Lung (tissue), 12 donors: ENCODE data around the gene CGNL1. TPM values are rescaled to one million over a fixed set of nuclear protein-coding genes. Genes with fewer than 3 reads are reported as not detected.

Experiments used
- ATAC-seq: fragments of 200-7000 bp; cut with Tn5 transposase; one replicate; pipeline ENCODE4 v1.9.1; 2020; ENCODE audit warnings: moderate number of reproducible peaks; ENCODE audit not compliant: insufficient read depth, low FRiP score
- DNase-seq, 3 donors: peaks; one replicate each; pipeline ENCODE4 v3.0.0-alpha.2; 2013 to 2017
- H3K27ac ChIP-seq, 2 donors: one replicate each; pipeline ENCODE4 v1.5.1; 2013; ENCODE audit warnings: mild to moderate bottlenecking in 2 of 2, moderate library complexity in 2 of 2, control low read depth in 1 of 2, inconsistent platforms in 1 of 2, low read depth in 1 of 2, low read length in 1 of 2
- H3K27me3 ChIP-seq, 3 donors: one replicate each; pipeline ENCODE4 v1.5.1; 2013; ENCODE audit warnings: low read length in 2 of 3; ENCODE audit not compliant: control insufficient read depth in 3 of 3, insufficient read depth in 3 of 3
- H3K36me3 ChIP-seq, 4 donors: one replicate each; pipeline ENCODE4 v1.5.1; 2013; ENCODE audit warnings: low read length in 4 of 4, mild to moderate bottlenecking in 1 of 4, moderate library complexity in 1 of 4; ENCODE audit not compliant: control insufficient read depth in 4 of 4, insufficient read depth in 4 of 4
- H3K4me1 ChIP-seq, 5 donors: one replicate each; pipeline ENCODE4 v1.5.1; 2013; ENCODE audit warnings: low read length in 5 of 5, mild to moderate bottlenecking in 2 of 5, moderate library complexity in 1 of 5; ENCODE audit not compliant: control insufficient read depth in 5 of 5, insufficient read depth in 5 of 5
- H3K4me3 ChIP-seq: one replicate; pipeline ENCODE4 v1.5.1; 2013; ENCODE audit warnings: mild to moderate bottlenecking, control low read depth, moderate library complexity
- H3K9ac ChIP-seq, 2 donors: one replicate each; pipeline ENCODE4 v1.5.1; 2013; ENCODE audit warnings: low read length in 2 of 2, control low read depth in 1 of 2; ENCODE audit not compliant: insufficient read depth in 1 of 2
- H3K9me3 ChIP-seq, 4 donors: one replicate each; pipeline ENCODE4 v1.5.1; 2013; ENCODE audit warnings: low read length in 3 of 4, mild to moderate bottlenecking in 1 of 4, moderate library complexity in 1 of 4; ENCODE audit not compliant: control insufficient read depth in 4 of 4, insufficient read depth in 3 of 4
- CTCF ChIP-seq: IDR thresholded peaks from 2 replicates; pipeline ENCODE4 v1.5.1; 2012; ENCODE audit warnings: mild to moderate bottlenecking; ENCODE audit errors: control extremely low read depth, extremely low read depth
- WGBS, 2 donors: extraction: QIAGEN DNeasy Blood & Tissue Kit; methylation state at CpG; one replicate each; pipeline ENCODE4 v1.1.7; 2013; 5-methylcytosine and 5-hydroxymethylcytosine counted together
- polyA plus RNA-seq, 2 donors: library from polyadenylated mRNA; stranded (reverse); fragments of 200-250 nt; gene quantifications; one replicate each; pipeline ENCODE4 v1.2.1, GENCODE V29; 2013
- total RNA-seq, 2 donors: library from RNA; depleted of rRNA in 1 of 2; stranded (reverse); fragments of >200 nt in 1 of 2; gene quantifications; one replicate each; pipeline ENCODE4 v1.2.1, GENCODE V29; 2014 to 2021
- donor health status: control.
- donor health status: control.
- donor health status: Bipolar disorder and iron deficiency.
- donor health status: healthy.
- donor health status: DM: yes; HTN: yes; CAD: no.

Gene CGNL1
- total and polyA plus RNA-seq, 4 donors = 9.0 to 42.5 (median 22.9) TPM

GRCh38 chr15:57440799-57441198 lies 64.5 kb downstream of the CGNL1 start:
- no peaks in the 10 kb centered on the region for H3K9me3 ChIP-seq
- ATAC-seq = peak; percentile 21
- TF ChIP-seq CTCF = no peak
- DNase-seq = no peak
- 33 to 37% methylated on average over 1 of the region's 1 CpG for whole genome bisulfite sequencing, 2 donors
- H3K4me1 ChIP-seq = peaks cover 0 to 11% (median 3%) of the 10 kb centered on the region in 5 donors
- H3K27ac ChIP-seq = no peak overlapping the region
- peaks cover 0 to 4% (median 3%) of the 10 kb centered on the region in 4 donors for H3K36me3 ChIP-seq
- no peaks in the 10 kb centered on the region for H3K27me3 ChIP-seq
- no peak overlapping the region for H3K9ac ChIP-seq
- no peak overlapping the region for H3K4me3 ChIP-seq

- DNase-seq (no peak), ATAC-seq (no peak)
- Histone ChIP-seq H3K36me3 (peaks cover 0 to 4% (median 3%) of the 10 kb centered on the region in 4 donors), H3K27me3 (no peaks in the 10 kb centered on the region), H3K9ac (no peak overlapping the region), H3K4me1 (peaks cover 0 to 8% (median 3%) of the 10 kb centered on the region in 5 donors), H3K27ac (no peak overlapping the region), H3K9me3 (no peaks in the 10 kb centered on the region), H3K4me3 (no peak overlapping the region)
- no peak for TF ChIP-seq CTCF
- 91 to 92% methylated on average over 3 of the region's 3 CpGs for WGBS, 2 donors
Measured at GRCh38 chr15:57442335-57442734, 66.0 kb downstream of the CGNL1 start.

DNA sequence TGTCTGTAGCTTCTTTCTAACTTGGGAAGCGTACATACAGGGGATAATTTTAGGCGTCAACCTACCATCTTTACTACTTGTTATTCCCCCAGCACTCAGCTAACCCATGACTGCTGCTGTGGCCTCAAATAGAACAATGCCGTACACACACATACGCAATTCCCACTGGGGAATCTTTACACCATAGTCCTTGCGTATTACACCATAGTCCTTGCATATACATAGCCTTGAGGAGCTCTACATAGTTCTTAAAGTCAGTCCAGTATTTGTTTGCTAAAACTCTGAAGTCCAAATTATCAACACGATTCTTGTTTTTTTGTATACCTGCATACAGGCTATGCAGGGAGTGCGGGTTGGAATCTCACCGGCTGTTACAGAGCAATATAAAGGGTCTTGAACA lies 67.2 kb downstream of the CGNL1 start:
- no peak overlapping the region for H3K4me3 ChIP-seq
- peaks cover 0 to 8% (median 3%) of the 10 kb centered on the region in 5 donors for H3K4me1 ChIP-seq
- 88 to 90% methylated on average over 8 of the region's 8 CpGs for WGBS, 2 donors
- no peak for DNase-seq
- H3K27ac ChIP-seq = no peak overlapping the region
- peaks cover 0 to 4% (median 3%) of the 10 kb centered on the region in 4 donors for H3K36me3 ChIP-seq
- ATAC-seq = no peak
- H3K27me3 ChIP-seq = no peaks in the 10 kb centered on the region
- no peaks in the 10 kb centered on the region for H3K9me3 ChIP-seq
- TF ChIP-seq CTCF = no peak
- H3K9ac ChIP-seq = no peak overlapping the region
